ENCODE results near the gene NECTIN1.
"Not testable (repeated sequence)": the region's sequence is repeated elsewhere in the genome, so short reads cannot be mapped to it uniquely, and the experiment has no call there.

Gene NECTIN1

GRCh38 chr11:119614222-119615002, 114.6 kb downstream of the NECTIN1 start:
- DNase-seq: no peak

- no peak for DNase-seq
These were observed 116.2 kb downstream of the NECTIN1 start for GRCh38 chr11:119612814-119613213.

- DNase-seq: no peak
These were observed 118.1 kb downstream of the NECTIN1 start for GRCh38 chr11:119610836-119611426.

GRCh38 chr11:119608781-119609180, 120.2 kb downstream of the NECTIN1 start:
- no peak for DNase-seq

- no peak for DNase-seq
These were observed 120.8 kb downstream of the NECTIN1 start for GRCh38 chr11:119608201-119608600.

- DNase-seq: no peak
These were observed 121.3 kb downstream of the NECTIN1 start for GRCh38 chr11:119607726-119608125.

GRCh38 chr11:119605137-119605665, 123.8 kb downstream of the NECTIN1 start:
- no peak for DNase-seq

- DNase-seq: no peak
These were observed 126.1 kb downstream of the NECTIN1 start for GRCh38 chr11:119602745-119603373.

GRCh38 chr11:119599864-119600541, 129.0 kb downstream of the NECTIN1 start:
- no peak for DNase-seq

GRCh38 chr11:119595941-119596340, 133.1 kb downstream of the NECTIN1 start:
- not testable (repeated sequence) for DNase-seq

GRCh38 chr11:119594639-119595249, 134.3 kb downstream of the NECTIN1 start:
- DNase-seq: no peak

- DNase-seq: no peak
These were observed 135.7 kb downstream of the NECTIN1 start for GRCh38 chr11:119593346-119593745.

- no peak for DNase-seq
These were observed 136.4 kb downstream of the NECTIN1 start for GRCh38 chr11:119592642-119593041.

- no peak for DNase-seq
These were observed 137.1 kb downstream of the NECTIN1 start for GRCh38 chr11:119591836-119592310.

GRCh38 chr11:119590651-119591351, 138.2 kb downstream of the NECTIN1 start:
- no peak for DNase-seq

GRCh38 chr11:119589001-119589400, 140.0 kb downstream of the NECTIN1 start:
- no peak for DNase-seq
